PFSK-1 (cell line): ENCODE results near the gene PNLIPRP2.

Experiments used
- POLR2AphosphoS5 ChIP-seq: IDR thresholded peaks from 2 replicates; pipeline ENCODE4 v1.6.1; 2012; ENCODE audit warnings: low read depth, mild to moderate bottlenecking, control low read depth, low read length, moderate library complexity
- SIN3A ChIP-seq: IDR thresholded peaks from 2 replicates; pipeline ENCODE4 v1.6.1; 2012; ENCODE audit warnings: mild to moderate bottlenecking, low read length, moderate library complexity, borderline replicate concordance; ENCODE audit not compliant: insufficient read depth
- TAF1 ChIP-seq: IDR thresholded peaks from 2 replicates; pipeline ENCODE4 v1.6.1; 2012; ENCODE audit warnings: low read length, control low read depth, borderline replicate concordance; ENCODE audit not compliant: insufficient read depth
- TF ChIP-seq, protein P1 (sequence below), 2 experiments: IDR thresholded peaks; 2 replicates each; pipeline versions ENCODE4 v1.6.1 to v1.8.0; 2011 to 2012; ENCODE audit warnings: low read depth in 2 of 2, low read length in 2 of 2, control low read depth in 1 of 2, inconsistent platforms in 1 of 2, mild to moderate bottlenecking in 1 of 2, moderate library complexity in 1 of 2; ENCODE audit not compliant: insufficient read depth in 1 of 2

DNA sequence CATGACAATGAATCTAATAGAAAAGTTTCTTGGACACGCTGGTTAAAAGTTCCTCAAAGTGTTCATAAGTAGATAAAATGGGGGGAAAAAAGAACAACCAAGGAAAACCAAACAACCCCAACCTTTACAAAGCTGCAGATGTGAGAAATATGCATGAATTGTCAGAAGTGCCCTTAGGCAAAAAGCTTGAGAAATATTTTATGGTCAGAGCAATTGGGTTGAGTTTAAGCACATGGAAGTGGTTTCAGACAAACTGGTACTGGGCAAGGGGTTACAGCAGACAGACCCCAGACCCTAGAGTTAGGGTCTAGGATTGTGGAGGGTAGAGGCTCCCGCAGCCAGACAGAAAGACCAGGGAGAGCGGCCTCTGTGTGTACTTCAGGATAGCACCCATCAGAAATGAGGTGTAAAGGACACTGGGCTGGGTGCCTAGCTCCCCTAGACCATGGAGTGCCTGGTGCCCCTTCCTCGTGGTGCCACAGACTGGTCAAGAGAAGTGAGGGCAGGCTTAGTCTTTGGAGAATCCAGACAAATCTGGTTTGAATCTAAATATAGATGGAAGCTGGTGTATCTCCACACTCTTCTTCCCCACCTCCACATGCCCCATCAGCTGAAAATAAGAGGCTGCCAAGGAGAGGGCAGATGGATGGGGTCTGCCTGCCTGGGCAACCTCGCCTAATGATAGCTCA lies 37.3 kb downstream of the PNLIPRP2 start:
- no peak for TF ChIP-seq SIN3A
- TF ChIP-seq, protein P1, sequence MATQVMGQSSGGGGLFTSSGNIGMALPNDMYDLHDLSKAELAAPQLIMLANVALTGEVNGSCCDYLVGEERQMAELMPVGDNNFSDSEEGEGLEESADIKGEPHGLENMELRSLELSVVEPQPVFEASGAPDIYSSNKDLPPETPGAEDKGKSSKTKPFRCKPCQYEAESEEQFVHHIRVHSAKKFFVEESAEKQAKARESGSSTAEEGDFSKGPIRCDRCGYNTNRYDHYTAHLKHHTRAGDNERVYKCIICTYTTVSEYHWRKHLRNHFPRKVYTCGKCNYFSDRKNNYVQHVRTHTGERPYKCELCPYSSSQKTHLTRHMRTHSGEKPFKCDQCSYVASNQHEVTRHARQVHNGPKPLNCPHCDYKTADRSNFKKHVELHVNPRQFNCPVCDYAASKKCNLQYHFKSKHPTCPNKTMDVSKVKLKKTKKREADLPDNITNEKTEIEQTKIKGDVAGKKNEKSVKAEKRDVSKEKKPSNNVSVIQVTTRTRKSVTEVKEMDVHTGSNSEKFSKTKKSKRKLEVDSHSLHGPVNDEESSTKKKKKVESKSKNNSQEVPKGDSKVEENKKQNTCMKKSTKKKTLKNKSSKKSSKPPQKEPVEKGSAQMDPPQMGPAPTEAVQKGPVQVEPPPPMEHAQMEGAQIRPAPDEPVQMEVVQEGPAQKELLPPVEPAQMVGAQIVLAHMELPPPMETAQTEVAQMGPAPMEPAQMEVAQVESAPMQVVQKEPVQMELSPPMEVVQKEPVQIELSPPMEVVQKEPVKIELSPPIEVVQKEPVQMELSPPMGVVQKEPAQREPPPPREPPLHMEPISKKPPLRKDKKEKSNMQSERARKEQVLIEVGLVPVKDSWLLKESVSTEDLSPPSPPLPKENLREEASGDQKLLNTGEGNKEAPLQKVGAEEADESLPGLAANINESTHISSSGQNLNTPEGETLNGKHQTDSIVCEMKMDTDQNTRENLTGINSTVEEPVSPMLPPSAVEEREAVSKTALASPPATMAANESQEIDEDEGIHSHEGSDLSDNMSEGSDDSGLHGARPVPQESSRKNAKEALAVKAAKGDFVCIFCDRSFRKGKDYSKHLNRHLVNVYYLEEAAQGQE (IDR thresholded peaks at IDR 0.05; ENCODE audit: insufficient read depth in 1 of 2, low read depth in 2 of 2, low read length in 2 of 2) = no peak
- no peak for TF ChIP-seq POLR2AphosphoS5
- no peak for TF ChIP-seq TAF1
